ENCODE measurements around the gene FAM229A.
"Not testable (repeated sequence)": the region's sequence is repeated elsewhere in the genome, so short reads cannot be mapped to it uniquely, and the experiment has no call there.

FAM229A gene, protein sequence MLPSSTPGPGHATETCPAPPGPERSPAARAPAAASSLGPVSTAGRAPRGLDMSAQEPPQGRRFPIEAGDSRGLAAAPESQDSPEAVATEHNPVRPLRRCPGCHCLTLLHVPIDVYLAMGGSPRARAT

DNA sequence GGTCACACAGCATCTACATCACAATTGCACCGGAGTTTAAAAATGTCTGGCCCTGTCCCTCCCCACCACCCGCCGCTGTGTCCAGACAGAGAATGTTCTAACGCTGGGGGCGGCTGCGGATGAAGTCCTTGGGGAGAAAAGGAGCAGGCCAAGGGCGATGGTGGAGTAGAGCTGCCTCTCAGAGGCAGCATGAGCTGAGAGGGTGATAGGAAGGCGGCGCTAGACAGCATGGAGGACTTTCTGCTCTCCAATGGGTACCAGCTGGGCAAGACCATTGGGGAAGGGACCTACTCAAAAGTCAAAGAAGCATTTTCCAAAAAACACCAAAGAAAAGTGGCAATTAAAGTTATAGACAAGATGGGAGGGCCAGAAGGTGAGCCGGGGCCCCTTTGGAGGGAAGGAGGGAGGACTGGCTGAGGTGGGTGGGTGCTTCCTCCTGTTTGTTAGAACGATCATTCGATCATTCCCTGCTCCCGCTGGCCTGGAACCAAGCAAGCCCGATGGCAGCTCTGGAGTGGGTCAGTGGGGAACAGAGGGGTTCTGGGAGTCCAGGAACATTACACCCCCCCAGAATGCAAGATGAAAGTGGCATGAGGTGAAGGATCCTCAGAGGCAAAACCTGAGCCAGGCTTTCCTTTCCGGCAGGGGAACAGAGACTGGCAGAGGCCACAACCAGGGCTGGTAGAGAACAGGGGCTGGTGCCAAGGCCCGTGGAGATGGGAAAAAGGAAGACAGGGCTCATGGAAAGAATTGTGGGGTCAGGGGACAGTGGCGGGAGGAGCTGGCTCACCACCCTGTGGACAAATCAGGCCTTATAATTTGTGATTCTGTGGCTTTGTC, at the start of gene FAM229A, which contains the start of gene TSSK3:
Gene FAM229A, minus strand, starts transcription at position 12 of the 840 bp plus-strand sequence. CDS start 394 bp downstream, outside the sequence.
Gene TSSK3, plus strand, starts transcription at position 66 of the 840 bp plus-strand sequence. Its CDS starts 163 bp downstream, at position 229.
- no peak for DNase-seq

DNA sequence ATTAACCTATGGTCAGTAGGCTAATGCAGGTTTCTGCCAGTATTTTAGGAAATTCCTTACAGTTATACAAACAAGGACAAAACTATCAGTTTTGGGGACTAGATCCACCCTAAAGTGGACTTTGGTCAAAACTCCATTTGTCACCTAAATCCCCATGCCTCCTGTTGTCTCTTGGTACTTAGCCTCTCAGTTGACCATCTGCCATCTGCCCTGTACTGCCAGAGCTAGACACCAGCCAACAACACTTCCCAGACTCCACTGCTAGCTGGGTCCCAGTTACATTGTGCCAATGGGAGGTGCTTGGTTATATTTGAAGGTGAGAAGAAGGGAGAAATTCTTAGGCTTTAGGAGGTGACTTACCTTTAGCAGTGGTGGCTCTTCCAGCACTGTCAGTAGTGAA, 49.0 kb upstream of the FAM229A start:
- no peak for DNase-seq

DNA sequence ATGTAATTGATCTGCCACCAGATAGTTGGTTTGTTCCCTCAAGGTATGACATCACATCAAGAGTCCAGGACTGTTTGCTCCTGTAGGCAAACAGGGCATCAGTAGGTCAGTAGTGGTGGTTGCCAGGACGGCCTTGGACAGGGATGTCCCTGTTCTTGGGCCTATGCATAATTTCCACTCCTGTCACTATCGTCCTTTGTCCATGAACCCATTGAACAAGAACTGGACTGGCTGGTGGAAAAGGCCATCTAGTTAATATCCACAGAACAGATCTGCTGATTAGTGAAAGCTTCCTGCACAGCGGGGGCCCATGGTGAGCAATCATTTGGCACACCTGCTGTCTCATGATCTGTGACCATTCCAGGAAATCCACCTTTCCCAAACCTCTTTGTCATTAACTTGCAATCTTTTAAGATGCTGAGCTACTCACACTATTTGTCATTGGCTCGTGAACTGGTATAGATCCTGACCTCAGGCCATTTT, 44.4 kb upstream of the FAM229A start:
- DNase-seq = no peak

DNA sequence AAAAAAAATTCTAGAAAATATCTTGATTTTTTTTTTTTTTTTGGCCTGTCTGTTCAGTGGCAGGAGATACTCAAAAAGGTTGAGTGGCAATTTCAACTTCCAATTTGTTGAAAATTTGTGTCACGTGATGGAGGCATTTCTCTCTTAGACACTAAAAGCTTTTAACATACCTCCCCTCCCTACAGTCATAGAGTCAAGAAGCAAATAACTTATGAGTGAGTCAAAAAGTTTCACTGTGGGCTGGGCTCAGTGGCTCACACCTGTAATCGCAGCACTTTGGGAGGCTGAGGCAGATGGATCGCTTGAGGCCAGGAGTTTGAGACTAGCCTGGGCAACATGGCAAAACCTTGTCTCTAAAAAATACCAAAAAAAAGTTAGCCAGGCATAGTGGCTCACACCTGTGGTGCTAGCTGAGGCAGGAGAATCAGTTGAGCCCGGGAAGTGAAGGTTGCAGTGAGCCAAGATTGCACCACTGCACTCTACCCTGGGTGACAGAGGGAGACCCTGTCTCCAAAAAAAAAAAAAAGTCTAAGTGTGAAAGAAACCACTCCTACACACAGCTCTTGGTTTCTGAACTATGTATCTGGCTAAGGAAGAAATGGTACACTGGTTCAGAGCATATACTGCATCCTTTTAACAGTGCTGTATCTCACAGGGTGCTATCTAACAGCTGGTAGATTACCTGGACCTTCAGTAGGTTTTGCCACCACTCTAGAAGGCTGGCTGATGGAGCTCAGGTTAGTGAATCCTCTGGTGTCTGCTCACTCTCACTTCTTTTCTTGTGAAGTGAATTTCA, 43.6 kb upstream of the FAM229A start:
- DNase-seq = no peak

DNA sequence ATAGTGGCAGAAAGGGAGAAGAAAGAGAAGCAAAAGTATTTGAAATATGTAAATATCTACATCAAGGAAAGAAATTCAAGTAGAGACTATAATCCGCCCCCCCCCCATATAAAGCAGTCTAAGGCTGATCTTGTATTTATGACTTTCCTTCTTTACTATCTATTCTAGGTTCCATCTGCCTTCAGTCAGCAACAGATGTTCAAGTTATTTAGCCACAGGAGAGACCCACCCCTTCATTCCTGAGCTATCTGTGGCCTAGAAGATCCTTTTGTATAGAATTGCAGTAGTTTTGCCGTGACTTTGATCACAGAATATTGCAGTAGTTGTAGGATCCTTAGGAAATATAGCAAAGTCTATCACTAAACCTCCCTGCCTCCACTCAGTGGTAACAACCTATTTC, 42.7 kb upstream of the FAM229A start:
- no peak for DNase-seq

DNA sequence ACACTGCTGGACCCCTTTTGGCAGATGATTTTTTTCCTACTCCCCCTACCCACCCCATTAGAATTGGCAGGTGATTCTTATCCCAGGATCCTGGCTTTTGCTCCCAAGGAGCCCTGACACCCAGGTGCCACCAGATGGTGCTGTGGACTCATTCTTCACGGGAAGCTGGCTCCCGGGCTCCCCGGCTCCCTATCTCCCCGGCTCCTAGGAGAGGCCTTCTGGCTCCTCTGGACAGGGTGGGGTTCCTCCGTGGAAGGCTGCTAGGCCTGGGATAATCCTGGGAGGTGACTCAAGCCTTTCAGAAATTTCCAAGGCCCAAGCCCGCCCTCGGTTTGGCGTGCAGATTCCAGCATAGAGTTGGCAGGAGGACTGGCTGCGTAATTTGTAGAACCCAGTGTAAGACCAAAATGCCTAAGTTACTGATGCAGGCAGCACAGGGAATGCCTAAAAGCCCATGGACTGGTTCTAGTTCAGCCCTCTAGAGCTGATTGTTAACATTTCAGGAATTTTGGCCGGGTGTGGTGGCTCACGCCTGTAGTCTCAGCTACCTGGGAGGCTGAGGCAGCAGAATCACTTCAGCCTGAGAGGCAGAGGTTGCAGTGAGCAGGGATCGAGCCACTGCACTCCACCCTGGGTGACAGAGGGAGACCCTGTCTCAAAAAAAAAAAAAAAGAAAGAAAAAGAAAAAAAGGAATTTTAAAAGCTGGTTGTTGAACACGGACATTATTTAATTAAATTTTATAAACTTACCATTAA, 38.8 kb upstream of the FAM229A start:
- peak; percentile 86 for DNase-seq

DNA sequence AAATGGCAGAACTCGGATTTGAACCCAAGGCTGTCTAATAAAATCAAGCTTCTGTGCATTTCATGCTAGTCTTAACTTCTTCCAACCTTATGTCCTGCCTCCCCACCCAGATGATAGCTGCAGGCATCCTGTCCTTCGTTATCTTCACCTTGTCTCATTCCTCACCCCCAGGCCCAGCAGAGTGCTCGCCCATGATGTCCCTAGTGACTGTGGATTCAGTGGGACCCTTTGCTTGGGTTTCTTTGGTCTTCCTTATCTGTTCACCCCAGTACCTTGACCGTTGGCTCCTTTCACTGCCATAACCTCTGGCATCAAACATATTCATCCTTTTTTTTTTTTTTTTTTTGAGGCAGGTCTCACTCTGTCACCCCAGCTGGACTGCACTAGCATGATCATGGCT, 37.6 kb upstream of the FAM229A start:
- no peak for DNase-seq

DNA sequence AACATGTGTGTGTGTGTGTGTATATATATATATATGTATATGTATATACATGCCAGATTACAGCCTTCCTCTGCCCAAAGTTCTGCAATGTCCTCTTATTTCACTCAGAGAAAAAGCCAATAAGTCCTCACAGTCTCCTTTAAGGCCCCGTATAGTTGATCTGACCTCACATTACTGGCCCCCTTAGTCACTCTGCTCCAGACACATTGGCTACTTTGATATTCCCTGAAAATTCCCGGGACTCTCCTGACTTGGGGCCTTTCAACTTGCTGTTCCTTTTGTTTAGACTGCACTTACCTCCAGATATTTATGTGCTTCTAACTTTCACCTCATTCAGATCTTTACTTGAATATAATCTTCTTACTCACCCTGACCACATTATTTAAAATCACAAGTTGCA, 36.1 kb upstream of the FAM229A start:
- no peak for DNase-seq

DNA sequence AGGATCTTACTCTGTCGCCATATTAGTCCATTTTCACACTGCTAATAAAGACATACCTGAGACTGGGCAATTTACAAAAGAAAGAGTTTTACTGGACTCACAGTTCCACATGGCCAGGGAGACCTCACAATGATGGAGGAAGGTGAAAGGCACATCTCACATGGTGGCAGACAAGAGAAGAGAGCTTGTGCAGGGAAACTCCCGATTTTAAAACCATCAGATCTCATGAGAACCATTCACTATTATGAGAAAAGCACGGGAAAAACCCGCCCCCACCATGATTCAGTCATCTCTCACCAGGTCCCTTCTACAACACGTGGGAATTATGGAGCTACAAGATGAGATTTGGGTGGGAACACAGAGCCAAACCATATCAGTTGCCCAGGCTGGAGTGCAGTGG, 34.2 kb upstream of the FAM229A start:
- not testable (repeated sequence) for DNase-seq

DNA sequence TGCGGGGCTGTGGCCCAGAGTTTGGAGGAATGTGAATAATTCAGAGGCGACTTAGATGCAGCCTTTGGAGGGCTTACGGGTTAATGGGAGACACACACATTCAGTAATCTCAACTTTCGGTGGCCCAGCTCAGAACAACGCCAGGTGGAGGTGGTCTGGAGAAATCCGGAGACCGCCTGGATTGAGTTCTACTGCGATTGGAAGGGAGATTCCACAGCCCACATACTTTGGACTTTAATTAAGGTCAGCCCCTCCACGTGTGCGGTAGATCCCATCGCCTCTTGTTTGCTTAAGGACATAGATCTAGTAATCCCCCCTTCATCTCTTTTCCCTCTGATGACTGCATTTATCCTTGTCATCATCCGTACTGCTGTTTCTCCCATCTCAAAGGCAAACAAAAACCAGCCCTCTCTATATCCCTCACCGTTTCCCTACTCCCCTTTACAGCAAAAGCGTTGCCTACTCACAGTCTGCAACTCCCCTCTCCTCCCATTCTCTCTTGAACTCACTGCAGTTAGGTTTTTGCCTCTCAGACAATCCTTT, 32.7 kb upstream of the FAM229A start:
- DNase-seq = no peak

DNA sequence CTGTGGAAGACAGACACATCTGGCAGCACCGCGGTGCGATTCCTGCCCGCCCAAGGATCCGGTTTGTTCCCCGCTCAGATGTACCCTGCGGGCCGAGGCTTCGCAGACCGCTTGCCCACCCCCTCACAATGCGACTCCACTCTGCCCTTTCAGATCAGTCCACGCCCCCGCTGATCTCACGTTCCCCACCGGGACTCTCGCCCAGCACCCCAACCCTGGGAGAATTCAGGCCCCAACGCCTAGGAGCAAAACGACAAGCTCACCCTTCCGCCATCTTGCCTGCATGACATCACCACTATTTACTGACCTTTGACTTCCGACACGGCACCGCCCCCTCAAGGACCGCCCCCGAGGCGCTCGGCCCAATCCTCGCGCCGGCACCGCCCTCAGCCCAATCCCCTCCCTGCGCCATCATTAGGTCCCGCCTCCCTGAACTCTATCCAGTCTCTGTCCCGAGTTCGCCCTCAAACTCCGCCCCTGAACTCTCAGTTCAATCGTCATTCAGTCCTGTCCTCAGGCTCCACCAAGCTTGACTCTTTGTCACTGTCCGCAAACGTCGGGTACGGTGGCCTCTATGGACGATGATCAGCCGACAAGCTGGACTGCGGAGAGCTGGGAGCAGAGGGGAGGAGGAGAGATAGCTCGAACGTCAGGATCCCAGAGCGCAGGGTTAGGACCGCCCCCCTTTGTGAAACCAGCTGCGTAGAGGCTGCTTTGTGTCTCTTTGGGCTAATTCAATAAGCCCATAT, 32.0 kb upstream of the FAM229A start, which contains the start of gene BSDC1:
Gene BSDC1, minus strand, starts transcription at position 301 of the 749 bp plus-strand sequence. Its CDS starts 27 bp downstream, at position 274.
- peak; percentile 98 for DNase-seq

DNA sequence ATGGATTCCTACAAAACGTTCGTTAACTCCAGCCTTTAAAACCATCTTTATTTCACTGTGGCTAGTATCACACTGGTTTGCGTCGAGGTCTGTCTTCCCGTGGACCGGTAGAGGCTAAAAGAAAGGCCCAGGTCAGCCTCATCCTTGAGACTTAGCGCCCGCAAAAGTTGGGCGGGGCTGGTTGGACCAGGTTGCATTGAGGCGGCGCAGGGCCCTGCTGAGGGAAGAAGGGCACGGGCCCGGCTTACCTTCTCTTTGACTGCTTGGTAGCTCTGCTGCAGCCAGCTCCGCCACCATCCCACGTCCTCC, 31.5 kb upstream of the FAM229A start:
- no peak for DNase-seq

DNA sequence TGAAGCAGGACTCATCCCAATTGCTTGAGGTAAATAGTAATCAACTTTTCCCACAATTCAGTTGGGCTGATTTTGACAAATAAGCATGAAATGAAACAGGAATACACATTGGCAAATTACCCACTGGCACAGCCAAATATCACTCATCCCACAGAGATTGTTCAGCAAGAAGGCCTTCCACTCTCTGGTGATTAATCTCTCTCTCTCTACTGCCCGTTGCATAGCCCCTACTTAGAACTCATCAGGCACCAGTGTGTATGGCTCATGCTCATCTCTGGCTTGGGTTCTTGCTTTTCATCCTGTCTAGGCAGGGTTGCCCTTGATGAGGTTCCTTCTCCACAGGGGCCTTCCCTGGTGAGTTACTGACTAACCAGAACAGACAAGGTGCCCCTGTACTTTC, 30.9 kb upstream of the FAM229A start:
- DNase-seq = no peak

DNA sequence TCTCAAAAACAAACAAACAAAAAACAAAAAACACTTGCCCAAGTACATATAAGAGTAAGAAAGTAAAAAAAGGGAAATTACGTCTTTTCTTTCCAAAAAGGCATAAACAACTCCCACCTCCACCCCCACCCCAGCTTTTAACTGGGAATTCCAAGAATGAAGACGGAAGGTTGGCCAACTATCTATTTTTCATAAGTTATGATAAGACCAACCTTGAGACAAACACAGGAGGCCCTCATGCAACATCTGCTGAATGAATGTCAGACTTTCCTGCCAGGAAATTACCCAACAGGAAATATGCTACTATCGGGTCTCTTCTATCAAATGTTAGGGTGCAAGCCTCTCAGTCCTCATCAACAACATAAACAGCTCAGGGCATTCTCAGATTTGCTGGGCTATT, 30.0 kb upstream of the FAM229A start:
- DNase-seq = no peak

DNA sequence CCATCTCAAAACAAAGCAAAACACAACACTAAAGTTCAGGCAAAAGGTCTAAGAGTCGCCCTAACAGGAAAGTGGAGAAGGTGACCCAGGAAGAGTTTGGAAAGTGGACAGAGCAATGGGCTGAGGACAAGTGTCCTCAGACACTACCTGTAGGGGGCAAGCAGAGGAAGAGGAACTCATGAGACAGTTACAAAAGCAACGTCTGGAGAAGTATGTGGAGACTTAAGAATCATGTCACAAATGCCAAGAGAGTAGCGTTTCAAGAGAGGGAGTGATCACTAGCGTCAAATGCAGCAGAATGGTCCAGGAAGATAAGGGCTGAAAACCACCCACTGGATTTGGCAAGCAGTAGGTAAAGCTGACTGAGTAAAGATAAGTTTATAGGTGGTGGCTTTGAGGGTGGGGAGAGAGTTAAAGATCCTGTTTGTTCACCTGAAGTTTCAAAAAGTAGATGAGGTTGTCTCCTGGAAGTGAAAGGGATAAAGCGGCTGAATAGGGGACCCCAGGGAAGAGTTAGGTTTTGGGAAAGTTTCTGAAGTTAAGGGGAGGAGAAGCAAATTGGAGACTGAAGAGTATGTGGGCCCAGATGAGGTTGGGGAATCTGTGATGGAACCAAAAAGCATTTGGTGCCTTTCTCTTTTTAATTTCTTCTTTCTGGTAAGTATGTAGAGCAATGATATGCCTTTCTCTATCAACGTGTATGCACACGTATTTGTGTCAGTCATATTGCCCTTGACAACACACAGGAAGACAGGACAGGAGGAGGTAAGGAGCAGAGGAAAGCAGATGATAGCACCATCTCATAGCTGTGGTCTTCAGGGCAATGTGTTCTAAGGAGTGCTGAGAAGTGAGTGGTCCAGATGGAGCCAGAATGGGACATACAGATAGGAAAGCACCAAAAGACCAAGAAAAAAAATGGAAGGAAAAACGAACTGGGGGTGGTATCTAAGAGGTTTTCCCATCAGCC, 28.9 kb upstream of the FAM229A start:
- DNase-seq = no peak

DNA sequence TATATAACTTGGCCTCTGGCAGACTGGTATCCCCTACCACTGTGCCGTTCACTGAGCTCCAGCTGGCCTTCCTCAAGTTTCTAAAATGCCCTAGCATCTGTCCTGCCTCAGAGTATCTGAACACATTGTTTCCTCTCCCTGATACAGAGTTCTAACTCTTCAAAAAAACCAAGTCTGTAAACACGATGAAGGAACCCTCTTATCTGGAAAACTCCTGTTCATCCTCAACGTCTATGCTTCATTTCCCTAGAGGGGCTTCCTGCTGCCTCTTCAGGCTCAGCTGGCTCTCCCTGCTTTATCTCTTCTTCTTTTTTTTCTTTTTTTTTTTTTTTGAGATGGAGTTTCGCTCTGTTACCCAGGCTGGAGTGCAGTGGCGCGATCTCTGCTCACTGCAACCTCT, 26.4 kb upstream of the FAM229A start:
- DNase-seq = no peak

DNA sequence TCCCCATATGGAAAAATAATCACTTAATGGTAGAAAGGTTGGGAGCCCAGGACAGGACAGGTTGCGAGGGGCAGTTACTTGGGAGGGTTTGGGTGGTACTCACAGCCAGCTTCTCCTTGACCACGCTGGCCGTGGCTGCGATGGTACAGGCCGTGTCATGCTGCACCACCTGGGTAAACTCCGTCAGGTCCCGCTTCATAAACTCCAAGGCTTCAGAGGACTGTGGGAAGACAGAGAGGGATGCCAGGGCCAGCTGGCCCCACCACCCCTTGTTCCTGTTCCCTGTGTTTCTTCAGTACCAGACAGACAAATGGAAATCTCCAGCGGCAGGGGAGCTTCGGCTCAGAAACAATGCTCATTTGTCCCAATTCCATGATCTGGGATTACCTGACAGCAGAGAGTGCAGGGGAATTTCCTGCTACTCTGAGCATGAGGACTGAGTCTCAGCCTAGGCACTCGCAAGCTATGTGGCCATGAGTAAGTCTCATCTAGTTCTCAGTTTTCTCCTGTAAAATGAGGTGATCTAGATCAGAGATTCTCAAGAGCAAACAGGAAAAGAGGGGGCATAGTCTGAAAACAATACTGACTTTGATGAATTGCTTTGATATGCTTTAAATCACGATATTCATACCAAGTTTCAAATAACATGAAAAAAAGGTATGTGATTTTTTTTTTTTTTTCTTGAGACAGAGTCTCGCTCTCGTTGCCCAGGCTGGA, 24.5 kb upstream of the FAM229A start:
- no peak for DNase-seq

DNA sequence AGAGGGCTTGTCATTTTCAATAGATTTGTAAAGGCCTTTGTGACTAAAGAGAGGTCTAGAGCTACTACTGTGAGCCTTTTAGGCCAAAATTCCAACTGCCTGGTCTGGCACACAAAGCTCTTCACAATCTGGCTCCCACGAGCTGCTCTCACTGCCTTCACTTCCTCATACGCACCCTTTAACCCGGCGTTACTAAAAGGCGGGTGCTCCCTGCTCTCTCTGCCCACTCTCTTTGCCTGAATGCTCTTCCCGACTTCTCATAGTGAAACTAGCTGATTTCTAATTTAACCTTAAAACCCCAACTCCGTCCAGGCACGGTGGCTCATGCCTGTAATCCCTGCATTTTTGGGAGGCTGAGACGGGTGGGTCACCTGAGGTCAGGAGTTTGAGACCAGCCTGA, 17.8 kb upstream of the FAM229A start:
- DNase-seq = no peak

DNA sequence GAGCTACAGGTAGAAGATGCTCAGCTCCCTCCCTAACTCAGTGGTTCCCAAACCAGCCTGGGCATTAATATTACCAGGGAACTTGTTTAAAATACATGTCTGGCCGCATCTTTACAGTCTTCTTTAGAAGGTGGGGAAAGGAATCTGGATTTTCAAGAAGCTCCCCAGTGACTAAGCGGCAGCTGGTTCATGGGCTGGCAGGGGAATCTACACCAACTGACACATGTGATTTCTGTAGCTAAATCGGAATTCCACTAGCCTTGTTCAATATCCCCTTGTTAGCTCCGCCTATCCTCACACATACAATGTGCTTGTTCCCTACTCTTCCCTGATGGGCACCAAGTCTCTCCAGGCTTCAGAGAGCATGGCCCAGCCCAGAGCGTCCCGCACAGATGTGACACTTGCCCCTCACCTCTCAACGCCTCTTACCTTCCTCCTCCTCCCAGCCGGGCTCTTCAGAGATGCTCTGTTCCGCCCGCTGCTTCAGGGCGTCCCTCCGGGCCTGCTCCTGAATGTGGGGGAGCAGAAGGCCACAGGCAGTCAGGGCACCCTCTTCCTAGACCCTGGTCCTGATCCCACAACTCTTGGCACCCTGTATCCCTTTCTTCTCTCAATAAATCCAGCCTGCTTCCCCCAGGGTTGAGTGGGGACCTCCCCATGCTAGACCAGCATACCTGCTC, 15.4 kb upstream of the FAM229A start:
- DNase-seq = no peak

Measured in amniotic stem cell (primary cell).